Fibroblast of lung (primary cell): ENCODE results near the gene AGT. TPM values are rescaled to one million over a fixed set of nuclear protein-coding genes. Genes with fewer than 3 reads are reported as not detected.

Experiments used
- DNase-seq, 2 donors: peaks; one replicate each; pipeline versions ENCODE4 v3.0.0 to v3.0.0-alpha.2; 2010; ENCODE audit warnings: low read depth in 2 of 2
- H2AFZ ChIP-seq: 2 replicates; pipeline ENCODE4 v1.5.1; 2012; ENCODE audit warnings: low read length, control low read depth, inconsistent platforms
- H3K27ac ChIP-seq: 2 replicates; pipeline ENCODE4 v1.5.1; 2011; ENCODE audit warnings: low read length, control low read depth; ENCODE audit not compliant: insufficient read depth
- H3K27me3 ChIP-seq: 2 replicates; pipeline ENCODE4 v1.5.1; 2011; ENCODE audit warnings: mild to moderate bottlenecking, low read length; ENCODE audit not compliant: control insufficient read depth, insufficient read depth
- H3K36me3 ChIP-seq: 2 replicates; pipeline ENCODE4 v1.5.1; 2011; ENCODE audit warnings: low read length; ENCODE audit not compliant: control insufficient read depth, insufficient read depth
- H3K4me1 ChIP-seq: 2 replicates; pipeline ENCODE4 v1.5.1; 2011; ENCODE audit warnings: low read length; ENCODE audit not compliant: control insufficient read depth, insufficient read depth; ENCODE audit errors: extremely low read depth
- H3K4me2 ChIP-seq: 2 replicates; pipeline ENCODE4 v1.5.1; 2011; ENCODE audit warnings: low read length, control low read depth; ENCODE audit not compliant: insufficient read depth; ENCODE audit errors: extremely low read depth
- H3K4me3 ChIP-seq, 4 experiments: fragments of 200-600 bp in 1 of 4; sonication (generic) in 1 of 4; replicated peaks in 1 of 4; 2 replicates each; pipeline ENCODE4 v1.5.1; 2011 to 2016; ENCODE audit warnings: low read length in 4 of 4, low read depth in 3 of 4, mild to moderate bottlenecking in 3 of 4, control low read depth in 2 of 4, inconsistent platforms in 1 of 4, mixed read lengths in 1 of 4; ENCODE audit not compliant: insufficient read depth in 1 of 4; ENCODE audit errors: control extremely low read depth in 1 of 4
- H3K79me2 ChIP-seq: 2 replicates; pipeline ENCODE4 v1.5.1; 2012; ENCODE audit warnings: mild to moderate bottlenecking, low read length, inconsistent platforms; ENCODE audit not compliant: control insufficient read depth, insufficient read depth
- H3K9ac ChIP-seq: 2 replicates; pipeline ENCODE4 v1.5.1; 2011; ENCODE audit warnings: mild to moderate bottlenecking, low read length, control low read depth; ENCODE audit not compliant: insufficient read depth
- H3K9me3 ChIP-seq: 2 replicates; pipeline ENCODE4 v1.5.1; 2012; ENCODE audit warnings: low read depth, low read length; ENCODE audit not compliant: control insufficient read depth, insufficient read depth
- H4K20me1 ChIP-seq: 2 replicates; pipeline ENCODE4 v1.5.1; 2011; ENCODE audit warnings: low read length; ENCODE audit not compliant: control insufficient read depth, insufficient read depth; ENCODE audit errors: extremely low read depth
- EZH2 ChIP-seq: IDR thresholded peaks from 2 replicates; pipeline ENCODE4 v1.5.1; 2012; ENCODE audit warnings: low read length, control low read depth, mild to moderate bottlenecking; ENCODE audit errors: missing control alignments
- polyA plus RNA-seq, 2 donors: library from polyadenylated mRNA; depleted of rRNA in 1 of 2; stranded (reverse) in 1 of 2; unstranded in 1 of 2; fragments of >200 nt; gene quantifications; 2 replicates each; pipeline ENCODE4 v1.2.1, GENCODE V29; 2011 to 2012; ENCODE audit warnings: missing spikeins in 1 of 2
- total RNA-seq: library from RNA; depleted of rRNA; stranded (reverse); fragments of >200 nt; gene quantifications from 2 replicates; pipeline ENCODE4 v1.2.1, GENCODE V29; 2014
- TF ChIP-seq, protein P1 (sequence below), 2 donors: IDR thresholded peaks in 1 of 2; conservative IDR thresholded peaks in 1 of 2; 1 replicate in 1 of 2; 2 replicates in 1 of 2; pipeline ENCODE4 v1.5.1; 2011 to 2012; ENCODE audit warnings: low read length in 2 of 2, control low read depth in 1 of 2, inconsistent platforms in 1 of 2, low read depth in 1 of 2, mild to moderate bottlenecking in 1 of 2

AGT gene
- total and polyA plus RNA-seq, 2 donors (not counting 1 experiment from before 2014, with no cell fraction given) = 3.7 to 10.6 TPM

DNA sequence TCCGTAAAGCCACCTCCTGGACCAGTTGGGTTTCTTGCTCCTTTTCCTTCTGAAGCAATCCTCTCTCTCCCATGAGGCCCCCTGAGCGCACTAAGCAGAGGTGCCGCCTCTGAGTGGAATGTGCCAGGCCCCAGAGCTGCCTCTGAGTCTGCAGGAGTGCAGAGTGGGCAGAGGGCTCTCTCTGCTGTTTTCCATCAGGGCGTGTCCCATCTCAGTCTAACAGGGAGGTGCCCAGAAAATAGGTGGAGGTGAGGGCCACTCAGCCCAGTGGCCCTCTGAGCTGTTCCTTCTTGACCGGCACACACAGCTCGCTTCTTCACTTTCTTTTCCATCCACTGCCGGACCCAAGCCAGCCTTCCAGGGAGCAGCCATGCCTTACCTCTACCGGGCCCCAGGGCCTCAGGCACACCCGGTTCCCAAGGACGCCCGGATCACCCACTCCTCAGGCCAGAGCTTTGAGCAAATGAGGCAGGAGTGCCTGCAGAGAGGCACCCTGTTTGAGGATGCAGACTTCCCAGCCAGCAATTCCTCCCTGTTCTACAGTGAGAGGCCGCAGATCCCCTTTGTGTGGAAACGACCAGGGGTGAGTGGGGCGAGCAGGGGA is 33.3 kb upstream of the AGT start, which contains the start of gene CAPN9:
TSS of gene CAPN9 (plus strand) at position 262 of the 604 bp plus-strand sequence. CDS start at position 371, 109 bp downstream.
- H3K79me2 ChIP-seq = no peaks in the 10 kb centered on the region
- H3K4me3 ChIP-seq = no peak within 1 kb of the TSS
- no peak for TF ChIP-seq EZH2
- TF ChIP-seq, protein P1, sequence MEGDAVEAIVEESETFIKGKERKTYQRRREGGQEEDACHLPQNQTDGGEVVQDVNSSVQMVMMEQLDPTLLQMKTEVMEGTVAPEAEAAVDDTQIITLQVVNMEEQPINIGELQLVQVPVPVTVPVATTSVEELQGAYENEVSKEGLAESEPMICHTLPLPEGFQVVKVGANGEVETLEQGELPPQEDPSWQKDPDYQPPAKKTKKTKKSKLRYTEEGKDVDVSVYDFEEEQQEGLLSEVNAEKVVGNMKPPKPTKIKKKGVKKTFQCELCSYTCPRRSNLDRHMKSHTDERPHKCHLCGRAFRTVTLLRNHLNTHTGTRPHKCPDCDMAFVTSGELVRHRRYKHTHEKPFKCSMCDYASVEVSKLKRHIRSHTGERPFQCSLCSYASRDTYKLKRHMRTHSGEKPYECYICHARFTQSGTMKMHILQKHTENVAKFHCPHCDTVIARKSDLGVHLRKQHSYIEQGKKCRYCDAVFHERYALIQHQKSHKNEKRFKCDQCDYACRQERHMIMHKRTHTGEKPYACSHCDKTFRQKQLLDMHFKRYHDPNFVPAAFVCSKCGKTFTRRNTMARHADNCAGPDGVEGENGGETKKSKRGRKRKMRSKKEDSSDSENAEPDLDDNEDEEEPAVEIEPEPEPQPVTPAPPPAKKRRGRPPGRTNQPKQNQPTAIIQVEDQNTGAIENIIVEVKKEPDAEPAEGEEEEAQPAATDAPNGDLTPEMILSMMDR (conservative IDR thresholded peaks at IDR 0.05 in 1 of 2, IDR thresholded peaks at IDR 0.05 in 1 of 2; ENCODE audit: low read depth in 1 of 2, low read length in 2 of 2) = no peak
- H4K20me1 ChIP-seq = no peaks in the 10 kb centered on the region
- no peak within 1 kb of the TSS for H3K9ac ChIP-seq
- H3K4me1 ChIP-seq = no peaks in the 10 kb centered on the region
- DNase-seq = no peak
- no peak within 1 kb of the TSS for H3K4me2 ChIP-seq
- H3K27ac ChIP-seq = no peak within 1 kb of the TSS
- H3K27me3 ChIP-seq = no peaks in the 10 kb centered on the region
- H3K9me3 ChIP-seq = no peaks in the 10 kb centered on the region
- H3K36me3 ChIP-seq = no peaks in the 10 kb centered on the region
- H2AFZ ChIP-seq = no peak within 1 kb of the TSS

DNA sequence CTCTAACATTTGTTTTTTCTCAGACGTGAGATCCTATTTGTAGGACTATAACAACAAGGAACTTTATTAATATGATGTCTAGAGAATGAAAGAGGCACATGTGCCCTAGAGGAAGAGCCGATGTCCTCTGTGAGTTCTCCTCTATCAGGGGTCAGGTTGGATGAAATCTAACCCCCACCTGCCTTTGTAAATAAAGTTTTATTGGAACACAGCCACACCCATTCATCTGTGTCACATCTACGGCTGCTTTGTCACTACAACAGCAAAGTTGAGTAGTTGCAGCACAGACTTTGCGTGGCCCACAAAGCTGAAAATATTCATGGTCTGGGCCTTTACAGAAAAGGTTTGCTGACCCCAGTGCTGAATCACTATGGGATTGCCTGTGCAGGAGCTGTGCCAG is 32.7 kb upstream of the AGT start:
- Histone ChIP-seq H3K27me3 (no peaks in the 10 kb centered on the region), H3K79me2 (no peaks in the 10 kb centered on the region), H4K20me1 (no peaks in the 10 kb centered on the region), H2AFZ (no peak overlapping the region), H3K36me3 (no peaks in the 10 kb centered on the region), H3K4me1 (no peaks in the 10 kb centered on the region), H3K27ac (no peak overlapping the region), H3K9me3 (no peaks in the 10 kb centered on the region), H3K4me3 (no peak overlapping the region), H3K4me2 (no peak overlapping the region), H3K9ac (no peak overlapping the region)
- DNase-seq = peak in 1 of 2 donors; percentile 37
- no peak for TF ChIP-seq EZH2
- TF ChIP-seq, protein P1 (conservative IDR thresholded peaks at IDR 0.05 in 1 of 2, IDR thresholded peaks at IDR 0.05 in 1 of 2; ENCODE audit: low read depth in 1 of 2, low read length in 2 of 2) = no peak

DNA sequence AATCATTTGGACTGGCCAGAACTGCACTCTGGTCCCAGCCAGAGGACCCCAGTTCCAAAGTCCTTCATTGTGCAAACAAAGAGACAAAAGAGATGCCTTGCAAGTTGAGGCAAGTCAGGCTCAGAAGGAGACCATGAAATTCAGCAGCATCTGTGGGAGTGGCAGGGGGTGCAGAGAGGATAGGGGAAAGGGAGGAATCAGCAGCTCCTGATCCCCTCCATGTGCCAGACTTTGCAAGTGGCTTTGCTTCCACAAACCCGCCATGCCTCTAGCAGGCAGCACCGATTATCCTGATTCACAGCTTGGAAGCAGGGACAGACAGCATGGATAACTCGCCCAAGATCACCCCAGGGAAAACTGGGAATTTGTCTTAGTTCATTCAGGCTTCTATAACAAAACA is 31.1 kb upstream of the AGT start:
- Histone ChIP-seq H4K20me1 (no peaks in the 10 kb centered on the region), H3K27ac (no peak overlapping the region), H2AFZ (no peak overlapping the region), H3K4me2 (no peak overlapping the region), H3K9me3 (no peaks in the 10 kb centered on the region), H3K9ac (no peak overlapping the region), H3K36me3 (no peaks in the 10 kb centered on the region), H3K4me3 (no peak overlapping the region), H3K27me3 (no peaks in the 10 kb centered on the region), H3K79me2 (no peaks in the 10 kb centered on the region), H3K4me1 (no peaks in the 10 kb centered on the region)
- TF ChIP-seq, protein P1 (conservative IDR thresholded peaks at IDR 0.05 in 1 of 2, IDR thresholded peaks at IDR 0.05 in 1 of 2; ENCODE audit: low read depth in 1 of 2, low read length in 2 of 2) = no peak
- TF ChIP-seq EZH2 = no peak
- DNase-seq = no peak
